ENCODE data around the gene NDUFAF2. TPM values are rescaled to one million over a fixed set of nuclear protein-coding genes. Genes with fewer than 3 reads are reported as not detected.
"Not testable (repeated sequence)": the region's sequence is repeated elsewhere in the genome, so short reads cannot be mapped to it uniquely, and the experiment has no call there.

NDUFAF2 gene
- total RNA-seq, 1 experiment from 2014 or later, result 23.3 TPM

GRCh38 chr5:61028382-61028781 lies 83.4 kb downstream of the NDUFAF2 start:
- in situ Hi-C loops (cut with HindIII; ENCODE audit: low pct_unique_long_range_greater_than_20kb, low sequenced_read_pairs), result no loop called here
- DNase-seq (ENCODE audit: low read depth), result no peak

- in situ Hi-C loops (cut with HindIII; ENCODE audit: low pct_unique_long_range_greater_than_20kb, low sequenced_read_pairs), result no loop called here
Observed at GRCh38 chr5:61029456-61030162, 84.6 kb downstream of the NDUFAF2 start.

GRCh38 chr5:61030163-61030482 lies 85.1 kb downstream of the NDUFAF2 start:
- in situ Hi-C loops (cut with HindIII; ENCODE audit: low pct_unique_long_range_greater_than_20kb, low sequenced_read_pairs), result no loop called here
- no peak for DNase-seq (ENCODE audit: low read depth)

More at GRCh38 chr5:61029456-61030162, 84.6 kb downstream of the NDUFAF2 start:
- DNase-seq (ENCODE audit: low read depth), result no peak

- DNase-seq (ENCODE audit: low read depth); in situ Hi-C loops (cut with HindIII; ENCODE audit: low pct_unique_long_range_greater_than_20kb, low sequenced_read_pairs): not testable (repeated sequence)
Observed at GRCh38 chr5:61031301-61031700, 86.3 kb downstream of the NDUFAF2 start.

- no peak for DNase-seq (ENCODE audit: low read depth)
- in situ Hi-C loops (cut with HindIII; ENCODE audit: low pct_unique_long_range_greater_than_20kb, low sequenced_read_pairs), result no loop called here
Observed at GRCh38 chr5:61044545-61044944, 99.5 kb downstream of the NDUFAF2 start.

- in situ Hi-C loops (cut with HindIII; ENCODE audit: low pct_unique_long_range_greater_than_20kb, low sequenced_read_pairs), result no loop called here
- DNase-seq (ENCODE audit: low read depth), result no peak
Observed at GRCh38 chr5:61047346-61047745, 102.3 kb downstream of the NDUFAF2 start.

- peak; percentile 66 for DNase-seq (ENCODE audit: low read depth)
- in situ Hi-C loops (cut with HindIII; ENCODE audit: low pct_unique_long_range_greater_than_20kb, low sequenced_read_pairs), result no loop called here
Observed at GRCh38 chr5:61048534-61048933, 103.5 kb downstream of the NDUFAF2 start.

GRCh38 chr5:61050292-61050691 lies 105.3 kb downstream of the NDUFAF2 start:
- DNase-seq (ENCODE audit: low read depth), result no peak
- in situ Hi-C loops (cut with HindIII; ENCODE audit: low pct_unique_long_range_greater_than_20kb, low sequenced_read_pairs), result no loop called here

- in situ Hi-C loops (cut with HindIII; ENCODE audit: low pct_unique_long_range_greater_than_20kb, low sequenced_read_pairs), result no loop called here
- peak; percentile 64 for DNase-seq (ENCODE audit: low read depth)
Observed at GRCh38 chr5:61051267-61051666, 106.3 kb downstream of the NDUFAF2 start.

GRCh38 chr5:61052882-61053281 lies 107.9 kb downstream of the NDUFAF2 start:
- in situ Hi-C loops (cut with HindIII; ENCODE audit: low pct_unique_long_range_greater_than_20kb, low sequenced_read_pairs), result no loop called here

GRCh38 chr5:61053937-61054336 lies 108.9 kb downstream of the NDUFAF2 start:
- no peak for DNase-seq (ENCODE audit: low read depth)
- in situ Hi-C loops (cut with HindIII; ENCODE audit: low pct_unique_long_range_greater_than_20kb, low sequenced_read_pairs), result no loop called here

More at GRCh38 chr5:61052882-61053281, 107.9 kb downstream of the NDUFAF2 start:
- DNase-seq (ENCODE audit: low read depth), result peak; percentile 86

- DNase-seq (ENCODE audit: low read depth), result peak; percentile 44
- in situ Hi-C loops (cut with HindIII; ENCODE audit: low pct_unique_long_range_greater_than_20kb, low sequenced_read_pairs), result no loop called here
Observed at GRCh38 chr5:61055434-61056006, 110.5 kb downstream of the NDUFAF2 start.

GRCh38 chr5:61059499-61059898 lies 114.5 kb downstream of the NDUFAF2 start:
- in situ Hi-C loops (cut with HindIII; ENCODE audit: low pct_unique_long_range_greater_than_20kb, low sequenced_read_pairs), result no loop called here
- DNase-seq (ENCODE audit: low read depth), result no peak

GRCh38 chr5:61069150-61069549 lies 124.1 kb downstream of the NDUFAF2 start:
- in situ Hi-C loops (cut with HindIII; ENCODE audit: low pct_unique_long_range_greater_than_20kb, low sequenced_read_pairs), result no loop called here
- DNase-seq (ENCODE audit: low read depth), result no peak

GRCh38 chr5:61071526-61071925 lies 126.5 kb downstream of the NDUFAF2 start:
- DNase-seq (ENCODE audit: low read depth), result no peak
- in situ Hi-C loops (cut with HindIII; ENCODE audit: low pct_unique_long_range_greater_than_20kb, low sequenced_read_pairs), result no loop called here

GRCh38 chr5:61076626-61077025 lies 131.6 kb downstream of the NDUFAF2 start:
- in situ Hi-C loops (cut with HindIII; ENCODE audit: low pct_unique_long_range_greater_than_20kb, low sequenced_read_pairs), result no loop called here
- DNase-seq (ENCODE audit: low read depth), result no peak

GRCh38 chr5:61081741-61082140 lies 136.7 kb downstream of the NDUFAF2 start:
- in situ Hi-C loops (cut with HindIII; ENCODE audit: low pct_unique_long_range_greater_than_20kb, low sequenced_read_pairs), result no loop called here

GRCh38 chr5:61082516-61083280 lies 137.7 kb downstream of the NDUFAF2 start:
- DNase-seq (ENCODE audit: low read depth), result no peak
- in situ Hi-C loops (cut with HindIII; ENCODE audit: low pct_unique_long_range_greater_than_20kb, low sequenced_read_pairs), result no loop called here

More at GRCh38 chr5:61081741-61082140, 136.7 kb downstream of the NDUFAF2 start:
- no peak for DNase-seq (ENCODE audit: low read depth)

GRCh38 chr5:61084658-61085057 lies 139.7 kb downstream of the NDUFAF2 start:
- DNase-seq (ENCODE audit: low read depth), result no peak
- in situ Hi-C loops (cut with HindIII; ENCODE audit: low pct_unique_long_range_greater_than_20kb, low sequenced_read_pairs), result no loop called here

Measured in Caki2 (cell line).